ENCODE data around the gene TIGD3.
A peak's percentile ranks its signal among the peaks of the same experiment; 100 is the strongest.

Gene TIGD3

GRCh38 chr11:65354265-65355012, at the start of gene TIGD3:
Gene TIGD3 (plus strand): TSS chr11:65354751. CDS start chr11:65355809, 1,058 bp downstream.
- peak; percentile 92 for DNase-seq

- no peak for DNase-seq
Observed at GRCh38 chr11:65305501-65306268, 48.9 kb upstream of the TIGD3 start.

GRCh38 chr11:65307298-65308229, 47.0 kb upstream of the TIGD3 start:
- no peak for DNase-seq

GRCh38 chr11:65308281-65308891, 46.2 kb upstream of the TIGD3 start:
- DNase-seq: no peak

GRCh38 chr11:65309006-65309405, 45.5 kb upstream of the TIGD3 start:
- DNase-seq: no peak

GRCh38 chr11:65310215-65310614, 44.3 kb upstream of the TIGD3 start:
- no peak for DNase-seq

GRCh38 chr11:65310736-65311135, 43.8 kb upstream of the TIGD3 start:
- DNase-seq: no peak

- DNase-seq: no peak
Observed at GRCh38 chr11:65311170-65311678, 43.3 kb upstream of the TIGD3 start.

- peak; percentile 69 for DNase-seq
Observed at GRCh38 chr11:65314501-65315203, 39.9 kb upstream of the TIGD3 start, which contains the start of gene CDC42EP2. Gene CDC42EP2 (plus strand): TSS chr11:65314866. CDS start chr11:65320899, 6,033 bp downstream.

- peak; percentile 59 for DNase-seq
Observed at GRCh38 chr11:65315204-65315865, 39.2 kb upstream of the TIGD3 start.

- DNase-seq: no peak
Observed at GRCh38 chr11:65315866-65316226, 38.7 kb upstream of the TIGD3 start.

- DNase-seq: peak; percentile 85
Observed at GRCh38 chr11:65316227-65317024, 38.1 kb upstream of the TIGD3 start.

- no peak for DNase-seq
Observed at GRCh38 chr11:65317025-65317786, 37.3 kb upstream of the TIGD3 start.

GRCh38 chr11:65320386-65321075, 34.0 kb upstream of the TIGD3 start:
- DNase-seq: no peak

- DNase-seq: no peak
Observed at GRCh38 chr11:65321076-65321475, 33.5 kb upstream of the TIGD3 start.

- no peak for DNase-seq
Observed at GRCh38 chr11:65321828-65322485, 32.6 kb upstream of the TIGD3 start.

GRCh38 chr11:65323813-65324212, 30.7 kb upstream of the TIGD3 start:
- no peak for DNase-seq

- no peak for DNase-seq
Observed at GRCh38 chr11:65325435-65325834, 29.1 kb upstream of the TIGD3 start.
